Measurements from ENCODE around the gene ALPP.

DNA sequence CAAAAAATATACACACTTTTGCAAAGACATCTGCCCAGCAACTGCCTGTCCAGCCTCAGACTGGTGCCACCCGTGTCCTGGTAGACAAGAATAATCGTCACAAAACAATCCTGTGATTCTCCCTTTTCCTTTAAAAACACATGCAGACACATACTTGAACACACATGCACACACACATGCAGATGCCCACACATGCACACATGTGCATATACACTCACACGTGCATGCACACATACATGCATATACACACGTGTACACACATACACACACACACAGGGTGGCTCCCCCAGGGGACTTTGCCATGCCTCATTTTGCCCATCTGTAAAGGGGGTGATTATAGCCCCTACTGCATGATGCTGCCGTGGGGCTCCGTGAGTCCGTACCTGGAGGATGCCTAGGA lies 24.9 kb upstream of the ALPP start:
- TF ChIP-seq EZH2 (IDR thresholded peaks at IDR 0.05; ENCODE audit: insufficient read depth, poor library complexity, severe bottlenecking): no peak
- no peak for TF ChIP-seq EZH2phosphoT487 (IDR thresholded peaks at IDR 0.05; ENCODE audit: insufficient read depth, low read depth)

Measured in GM23248 (cell line).